Measurements from ENCODE around the gene CTSC.

The CTSC gene

GRCh38 chr11:88275636-88276035 is 61.9 kb downstream of the CTSC start:
- Histone ChIP-seq H3K9me3 (ENCODE audit: control insufficient read depth, insufficient read depth, low read length) (no peaks in the 10 kb centered on the region), H4K20me1 (ENCODE audit: control insufficient read depth, insufficient read depth, low read depth, low read length) (no peaks in the 10 kb centered on the region), H3K4me1 (ENCODE audit: control insufficient read depth, low read length) (no peaks in the 10 kb centered on the region), H3K4me2 (ENCODE audit: low read length) (no peak overlapping the region), H3K27me3 (ENCODE audit: control insufficient read depth, low read length) (no peaks in the 10 kb centered on the region), H3K27ac (ENCODE audit: low read depth, low read length) (no peak overlapping the region), H3K4me3 (ENCODE audit: low read length) (no peak overlapping the region), H3F3A (ENCODE audit: control insufficient read depth, insufficient read depth) (no peaks in the 10 kb centered on the region), H3K36me3 (ENCODE audit: control insufficient read depth, low read length) (no peaks in the 10 kb centered on the region), H3K79me2 (ENCODE audit: control insufficient read depth, low read length) (no peaks in the 10 kb centered on the region), H3K9me2 (replicated peaks; ENCODE audit: control insufficient read depth, low read length) (no peaks in the 10 kb centered on the region)
- TF ChIP-seq CTCF (IDR thresholded peaks at IDR 0.05; ENCODE audit: low read depth, low read length, poor library complexity, severe bottlenecking), result no peak
- no peak for TF ChIP-seq EZH2phosphoT487 (IDR thresholded peaks at IDR 0.05; ENCODE audit: borderline replicate concordance, low read length)

GRCh38 chr11:88266919-88267318 is 70.6 kb downstream of the CTSC start:
- no peak for TF ChIP-seq EZH2phosphoT487 (IDR thresholded peaks at IDR 0.05; ENCODE audit: borderline replicate concordance, low read length)
- H3K9me3 ChIP-seq (ENCODE audit: control insufficient read depth, insufficient read depth, low read length), result no peaks in the 10 kb centered on the region
- no peaks in the 10 kb centered on the region for H4K20me1 ChIP-seq (ENCODE audit: control insufficient read depth, insufficient read depth, low read depth, low read length)
- no peak overlapping the region for H3K4me3 ChIP-seq (ENCODE audit: low read length)
- no peak overlapping the region for H3K4me2 ChIP-seq (ENCODE audit: low read length)
- H3K4me1 ChIP-seq (ENCODE audit: control insufficient read depth, low read length), result no peaks in the 10 kb centered on the region
- H3K36me3 ChIP-seq (ENCODE audit: control insufficient read depth, low read length), result no peaks in the 10 kb centered on the region
- H3F3A ChIP-seq (ENCODE audit: control insufficient read depth, insufficient read depth), result no peaks in the 10 kb centered on the region
- no peaks in the 10 kb centered on the region for H3K79me2 ChIP-seq (ENCODE audit: control insufficient read depth, low read length)
- no peak overlapping the region for H3K27ac ChIP-seq (ENCODE audit: low read depth, low read length)
- H3K9me2 ChIP-seq (replicated peaks; ENCODE audit: control insufficient read depth, low read length), result no peaks in the 10 kb centered on the region
- H3K27me3 ChIP-seq (ENCODE audit: control insufficient read depth, low read length), result no peaks in the 10 kb centered on the region

- no peaks in the 10 kb centered on the region for H3K79me2 ChIP-seq (ENCODE audit: control insufficient read depth, low read length)
- H3K4me3 ChIP-seq (ENCODE audit: low read length), result no peak overlapping the region
- H3K27ac ChIP-seq (ENCODE audit: low read depth, low read length), result no peak overlapping the region
- no peak overlapping the region for H3K4me2 ChIP-seq (ENCODE audit: low read length)
- H4K20me1 ChIP-seq (ENCODE audit: control insufficient read depth, insufficient read depth, low read depth, low read length), result no peaks in the 10 kb centered on the region
- no peaks in the 10 kb centered on the region for H3K4me1 ChIP-seq (ENCODE audit: control insufficient read depth, low read length)
- no peaks in the 10 kb centered on the region for H3K9me3 ChIP-seq (ENCODE audit: control insufficient read depth, insufficient read depth, low read length)
- no peaks in the 10 kb centered on the region for H3K9me2 ChIP-seq (replicated peaks; ENCODE audit: control insufficient read depth, low read length)
- H3F3A ChIP-seq (ENCODE audit: control insufficient read depth, insufficient read depth), result no peaks in the 10 kb centered on the region
- no peaks in the 10 kb centered on the region for H3K27me3 ChIP-seq (ENCODE audit: control insufficient read depth, low read length)
- no peaks in the 10 kb centered on the region for H3K36me3 ChIP-seq (ENCODE audit: control insufficient read depth, low read length)
- no peak for TF ChIP-seq EZH2phosphoT487 (IDR thresholded peaks at IDR 0.05; ENCODE audit: borderline replicate concordance, low read length)
- no peak for TF ChIP-seq CTCF (IDR thresholded peaks at IDR 0.05; ENCODE audit: low read depth, low read length, poor library complexity, severe bottlenecking)
These were observed 71.4 kb downstream of the CTSC start for GRCh38 chr11:88266157-88266556.

- H3K4me2 ChIP-seq (ENCODE audit: low read length), result no peak overlapping the region
- no peaks in the 10 kb centered on the region for H4K20me1 ChIP-seq (ENCODE audit: control insufficient read depth, insufficient read depth, low read depth, low read length)
- no peaks in the 10 kb centered on the region for H3K36me3 ChIP-seq (ENCODE audit: control insufficient read depth, low read length)
- H3K27ac ChIP-seq (ENCODE audit: low read depth, low read length), result no peak overlapping the region
- no peak for TF ChIP-seq EZH2phosphoT487 (IDR thresholded peaks at IDR 0.05; ENCODE audit: borderline replicate concordance, low read length)
- TF ChIP-seq CTCF (IDR thresholded peaks at IDR 0.05; ENCODE audit: low read depth, low read length, poor library complexity, severe bottlenecking), result no peak
- H3K9me2 ChIP-seq (replicated peaks; ENCODE audit: control insufficient read depth, low read length), result no peaks in the 10 kb centered on the region
- H3K9me3 ChIP-seq (ENCODE audit: control insufficient read depth, insufficient read depth, low read length), result peaks cover 4% of the 10 kb centered on the region; the same call in 1 of the 2 replicates
- no peak overlapping the region for H3K4me3 ChIP-seq (ENCODE audit: low read length)
- no peaks in the 10 kb centered on the region for H3K27me3 ChIP-seq (ENCODE audit: control insufficient read depth, low read length)
- no peaks in the 10 kb centered on the region for H3K4me1 ChIP-seq (ENCODE audit: control insufficient read depth, low read length)
- no peaks in the 10 kb centered on the region for H3F3A ChIP-seq (ENCODE audit: control insufficient read depth, insufficient read depth)
- no peaks in the 10 kb centered on the region for H3K79me2 ChIP-seq (ENCODE audit: control insufficient read depth, low read length)
These were observed 78.1 kb downstream of the CTSC start for GRCh38 chr11:88259431-88259830.
